Measurements from ENCODE around the gene NUS1.
A peak's percentile ranks its signal among the peaks of the same experiment; 100 is the strongest.
"Not testable (repeated sequence)": the region's sequence is repeated elsewhere in the genome, so short reads cannot be mapped to it uniquely, and the experiment has no call there.

NUS1 gene

GRCh38 chr6:117674991-117675657 is at the start of gene NUS1:
Gene NUS1, plus strand, starts transcription at chr6:117675469. Its CDS starts 202 bp downstream, at chr6:117675671.
- peak within 1 kb of the TSS; percentile 99 for H3K27ac Mint-ChIP-seq
- no peaks in the 10 kb centered on the region for H3K9me3 Mint-ChIP-seq
- peak; percentile 99 for DNase-seq
- peaks cover 40% of the 10 kb centered on the region for H3K36me3 Mint-ChIP-seq (ENCODE audit: low read depth)
- H3K4me3 Mint-ChIP-seq = peak within 1 kb of the TSS; percentile 96
- H3K4me1 Mint-ChIP-seq (ENCODE audit: low read depth) = peaks cover 48% of the 10 kb centered on the region
- H3K27me3 Mint-ChIP-seq = no peaks in the 10 kb centered on the region

GRCh38 chr6:117627533-117627932 is 47.7 kb upstream of the NUS1 start:
- H3K27me3 Mint-ChIP-seq = peaks cover 6% of the 10 kb centered on the region
- H3K36me3 Mint-ChIP-seq (ENCODE audit: low read depth) = peaks cover 2% of the 10 kb centered on the region
- H3K4me3 Mint-ChIP-seq = no peak overlapping the region
- peaks cover 13% of the 10 kb centered on the region for H3K9me3 Mint-ChIP-seq
- H3K4me1 Mint-ChIP-seq (ENCODE audit: low read depth) = no peaks in the 10 kb centered on the region
- DNase-seq = no peak
- no peak overlapping the region for H3K27ac Mint-ChIP-seq

GRCh38 chr6:117629119-117629660 is 46.1 kb upstream of the NUS1 start:
- Mint-ChIP-seq H3K27ac (no peak overlapping the region), H3K9me3 (peaks cover 6% of the 10 kb centered on the region), H3K27me3 (peaks cover 10% of the 10 kb centered on the region), H3K4me1 (ENCODE audit: low read depth) (no peaks in the 10 kb centered on the region), H3K36me3 (ENCODE audit: low read depth) (peaks cover 2% of the 10 kb centered on the region), H3K4me3 (no peak overlapping the region)
- DNase-seq = no peak

GRCh38 chr6:117637770-117638169 is 37.5 kb upstream of the NUS1 start:
- peaks cover 8% of the 10 kb centered on the region for H3K27me3 Mint-ChIP-seq
- peaks cover 3% of the 10 kb centered on the region for H3K9me3 Mint-ChIP-seq
- H3K27ac Mint-ChIP-seq = no peak overlapping the region
- no peak for DNase-seq
- no peak overlapping the region for H3K4me3 Mint-ChIP-seq
- no peaks in the 10 kb centered on the region for H3K36me3 Mint-ChIP-seq (ENCODE audit: low read depth)
- H3K4me1 Mint-ChIP-seq (ENCODE audit: low read depth) = no peaks in the 10 kb centered on the region

- DNase-seq = no peak
- Mint-ChIP-seq H3K4me1 (ENCODE audit: low read depth) (no peaks in the 10 kb centered on the region), H3K27ac (no peak overlapping the region), H3K27me3 (peaks cover 15% of the 10 kb centered on the region), H3K36me3 (ENCODE audit: low read depth) (peaks cover 2% of the 10 kb centered on the region), H3K9me3 (peaks cover 3% of the 10 kb centered on the region), H3K4me3 (no peak overlapping the region)
These were observed 32.3 kb upstream of the NUS1 start for GRCh38 chr6:117642976-117643375.

- H3K9me3 Mint-ChIP-seq; H3K27me3 Mint-ChIP-seq; H3K36me3 Mint-ChIP-seq (ENCODE audit: low read depth); DNase-seq; H3K4me1 Mint-ChIP-seq (ENCODE audit: low read depth); H3K27ac Mint-ChIP-seq; H3K4me3 Mint-ChIP-seq: not testable (repeated sequence)
These were observed 23.3 kb upstream of the NUS1 start for GRCh38 chr6:117651984-117652383.

GRCh38 chr6:117653949-117654348 is 21.3 kb upstream of the NUS1 start:
- H3K4me1 Mint-ChIP-seq (ENCODE audit: low read depth) = peaks cover 8% of the 10 kb centered on the region
- H3K9me3 Mint-ChIP-seq = no peaks in the 10 kb centered on the region
- no peak overlapping the region for H3K27ac Mint-ChIP-seq

GRCh38 chr6:117655380-117655779 is 19.9 kb upstream of the NUS1 start:
- Mint-ChIP-seq H3K4me3 (no peak overlapping the region), H3K27me3 (no peaks in the 10 kb centered on the region), H3K36me3 (ENCODE audit: low read depth) (peaks cover 8% of the 10 kb centered on the region), H3K27ac (no peak overlapping the region), H3K4me1 (ENCODE audit: low read depth) (peaks cover 8% of the 10 kb centered on the region), H3K9me3 (no peaks in the 10 kb centered on the region)
- DNase-seq = no peak

More at GRCh38 chr6:117653949-117654348, 21.3 kb upstream of the NUS1 start:
- Mint-ChIP-seq H3K4me3 (no peak overlapping the region), H3K36me3 (ENCODE audit: low read depth) (peaks cover 8% of the 10 kb centered on the region), H3K27me3 (no peaks in the 10 kb centered on the region)
- no peak for DNase-seq

GRCh38 chr6:117666881-117667280 is 8.4 kb upstream of the NUS1 start:
- Mint-ChIP-seq H3K9me3 (no peaks in the 10 kb centered on the region), H3K4me3 (no peak overlapping the region)

GRCh38 chr6:117668736-117669135 is 6.5 kb upstream of the NUS1 start:
- Mint-ChIP-seq H3K27me3 (no peaks in the 10 kb centered on the region), H3K4me1 (ENCODE audit: low read depth) (peaks cover 3% of the 10 kb centered on the region), H3K9me3 (no peaks in the 10 kb centered on the region), H3K4me3 (no peak overlapping the region), H3K27ac (no peak overlapping the region), H3K36me3 (ENCODE audit: low read depth) (peaks cover 10% of the 10 kb centered on the region)
- DNase-seq = no peak

More at GRCh38 chr6:117666881-117667280, 8.4 kb upstream of the NUS1 start:
- H3K4me1 Mint-ChIP-seq (ENCODE audit: low read depth) = no peaks in the 10 kb centered on the region
- DNase-seq = no peak
- no peaks in the 10 kb centered on the region for H3K27me3 Mint-ChIP-seq
- peaks cover 18% of the 10 kb centered on the region for H3K36me3 Mint-ChIP-seq (ENCODE audit: low read depth)
- no peak overlapping the region for H3K27ac Mint-ChIP-seq

GRCh38 chr6:117674503-117674902 is 766 bp upstream of the NUS1 start:
- Mint-ChIP-seq H3K27me3 (no peaks in the 10 kb centered on the region), H3K9me3 (no peaks in the 10 kb centered on the region), H3K4me3 (peak overlapping the region; percentile 96), H3K4me1 (ENCODE audit: low read depth) (peaks cover 42% of the 10 kb centered on the region), H3K36me3 (ENCODE audit: low read depth) (peaks cover 34% of the 10 kb centered on the region), H3K27ac (peak overlapping the region; percentile 99)
- DNase-seq = no peak

GRCh38 chr6:117675658-117676301 is 511 bp downstream of the NUS1 start:
- not testable (repeated sequence) for H3K27me3 Mint-ChIP-seq, H3K9me3 Mint-ChIP-seq
- DNase-seq = peak; percentile 52
- Mint-ChIP-seq H3K36me3 (ENCODE audit: low read depth) (peaks cover 46% of the 10 kb centered on the region), H3K27ac (peak overlapping the region; percentile 99), H3K4me1 (ENCODE audit: low read depth) (peaks cover 55% of the 10 kb centered on the region), H3K4me3 (peak overlapping the region; percentile 96)

GRCh38 chr6:117676577-117677218 is 1.4 kb downstream of the NUS1 start:
- DNase-seq = no peak
- peak overlapping the region; percentile 96 for H3K4me3 Mint-ChIP-seq
- no peaks in the 10 kb centered on the region for H3K9me3 Mint-ChIP-seq
- H3K27me3 Mint-ChIP-seq = no peaks in the 10 kb centered on the region
- H3K4me1 Mint-ChIP-seq (ENCODE audit: low read depth) = peaks cover 64% of the 10 kb centered on the region
- H3K27ac Mint-ChIP-seq = peak overlapping the region; percentile 60
- peaks cover 56% of the 10 kb centered on the region for H3K36me3 Mint-ChIP-seq (ENCODE audit: low read depth)

GRCh38 chr6:117677553-117678141 is 2.4 kb downstream of the NUS1 start:
- H3K4me3 Mint-ChIP-seq = peak overlapping the region; percentile 96
- H3K36me3 Mint-ChIP-seq (ENCODE audit: low read depth) = peaks cover 62% of the 10 kb centered on the region
- H3K27me3 Mint-ChIP-seq = no peaks in the 10 kb centered on the region
- peaks cover 72% of the 10 kb centered on the region for H3K4me1 Mint-ChIP-seq (ENCODE audit: low read depth)
- no peaks in the 10 kb centered on the region for H3K9me3 Mint-ChIP-seq
- H3K27ac Mint-ChIP-seq = peak overlapping the region; percentile 60
- DNase-seq = no peak

Measured in activated T-cell treated with anti-CD3 and anti-CD28 coated beads, Interleukin-2, amount 50 U/mL, for 24 hours (primary cell).